HepG2 (cell line): Measurements from ENCODE around the gene PPIB. TPM values are rescaled to one million over a fixed set of nuclear protein-coding genes. Genes with fewer than 3 reads are reported as not detected.
A peak's percentile ranks its signal among the peaks of the same experiment; 100 is the strongest.

Source experiments
- BRCA1 ChIP-seq: sonication (generic); formaldehyde crosslinking; IDR thresholded peaks from 2 replicates; pipeline ENCODE4 v1.4.0; 2020; ENCODE audit warnings: missing genetic modification reagents
- HOXA9 ChIP-seq: sonication (generic); formaldehyde crosslinking; IDR thresholded peaks from 2 replicates; pipeline ENCODE4 v1.8.1; 2022; ENCODE audit warnings: missing genetic modification reagents, mild to moderate bottlenecking, moderate library complexity, borderline replicate concordance
- IKZF5 ChIP-seq: IDR thresholded peaks from 2 replicates; pipeline ENCODE4 v1.6.1; 2018; ENCODE audit warnings: missing genetic modification reagents, mild to moderate bottlenecking, missing compliant biosample characterization
- IRF1 ChIP-seq: sonication (generic); formaldehyde crosslinking; IDR thresholded peaks from 2 replicates; pipeline ENCODE4 v1.4.0; 2020; ENCODE audit warnings: low read depth, mild to moderate bottlenecking, missing genetic modification reagents
- NFYB ChIP-seq: sonication (generic); formaldehyde crosslinking; IDR thresholded peaks from 2 replicates; pipeline ENCODE4 v1.4.0; 2020; ENCODE audit warnings: missing genetic modification reagents
- RFX3 ChIP-seq: IDR thresholded peaks from 2 replicates; pipeline ENCODE4 v1.6.1; 2016; ENCODE audit warnings: missing biosample characterization, missing genetic modification reagents
- SALL1 ChIP-seq: sonication (generic); formaldehyde crosslinking; IDR thresholded peaks from 2 replicates; pipeline ENCODE4 v1.8.0; 2022; ENCODE audit warnings: mild to moderate bottlenecking, missing genetic modification reagents
- ZBTB43 ChIP-seq: sonication (generic); formaldehyde crosslinking; conservative IDR thresholded peaks from 2 replicates; pipeline ENCODE4 v1.4.0; 2020; ENCODE audit warnings: missing genetic modification reagents
- ZKSCAN8 ChIP-seq: IDR thresholded peaks from 2 replicates; pipeline ENCODE4 v1.6.1; 2016; ENCODE audit warnings: borderline replicate concordance, missing genetic modification reagents, missing compliant biosample characterization
- ZNF101 ChIP-seq: sonication (generic); formaldehyde crosslinking; IDR thresholded peaks from 2 replicates; pipeline ENCODE4 v1.4.0; 2020; ENCODE audit warnings: mild to moderate bottlenecking, low read depth, missing genetic modification reagents, borderline replicate concordance
- ZNF296 ChIP-seq: sonication (generic); formaldehyde crosslinking; conservative IDR thresholded peaks from 2 replicates; pipeline ENCODE4 v1.5.0; 2020; ENCODE audit warnings: mild to moderate bottlenecking, missing genetic modification reagents
- ZNF34 ChIP-seq: sonication (generic); formaldehyde crosslinking; IDR thresholded peaks from 2 replicates; pipeline ENCODE4 v1.4.0; 2020; ENCODE audit warnings: mild to moderate bottlenecking, missing genetic modification reagents, borderline replicate concordance
- ZNF609 ChIP-seq: sonication (generic); formaldehyde crosslinking; IDR thresholded peaks from 2 replicates; pipeline ENCODE4 v1.4.0; 2020; ENCODE audit warnings: mild to moderate bottlenecking, missing genetic modification reagents, borderline replicate concordance
- ZNF709 ChIP-seq: sonication (generic); formaldehyde crosslinking; IDR thresholded peaks from 2 replicates; pipeline ENCODE4 v1.5.0; 2020; ENCODE audit warnings: mild to moderate bottlenecking, missing genetic modification reagents
- polyA plus RNA-seq, 8 experiments: library from polyadenylated mRNA; depleted of rRNA in 3 of 8; stranded (reverse) in 7 of 8; unstranded in 1 of 8; fragments of >200 nt; fragmentation: Illumina TruSeq in 4 of 8; extraction: Trizol in 4 of 8; gene quantifications; 2 replicates each; pipeline versions ENCODE4 v1.2.1 to v1.2.3, GENCODE V29; 2011 to 2016; ENCODE audit warnings: low read depth in 4 of 8, missing spikeins in 1 of 8, mixed read lengths in 1 of 8; ENCODE audit not compliant: insufficient read depth in 1 of 8
- total RNA-seq, 5 experiments: library from RNA; depleted of rRNA; stranded (reverse); fragments of >200 nt; fragmentation: Illumina TruSeq; extraction: Trizol; gene quantifications; 2 replicates each; pipeline ENCODE4 v1.2.3, GENCODE V29; 2016; ENCODE audit warnings: low read depth in 1 of 5
- TF ChIP-seq, protein P1 (sequence below): sonication (generic); formaldehyde crosslinking; IDR thresholded peaks from 2 replicates; pipeline ENCODE4 v1.9.0; 2022; ENCODE audit warnings: missing genetic modification reagents, mild to moderate bottlenecking, borderline replicate concordance

Gene PPIB
- total and polyA plus RNA-seq, 2 of the 13 experiments (the other 11 are each of a cell fraction or from before 2014, with no cell fraction given) = 780 to 882 TPM

DNA sequence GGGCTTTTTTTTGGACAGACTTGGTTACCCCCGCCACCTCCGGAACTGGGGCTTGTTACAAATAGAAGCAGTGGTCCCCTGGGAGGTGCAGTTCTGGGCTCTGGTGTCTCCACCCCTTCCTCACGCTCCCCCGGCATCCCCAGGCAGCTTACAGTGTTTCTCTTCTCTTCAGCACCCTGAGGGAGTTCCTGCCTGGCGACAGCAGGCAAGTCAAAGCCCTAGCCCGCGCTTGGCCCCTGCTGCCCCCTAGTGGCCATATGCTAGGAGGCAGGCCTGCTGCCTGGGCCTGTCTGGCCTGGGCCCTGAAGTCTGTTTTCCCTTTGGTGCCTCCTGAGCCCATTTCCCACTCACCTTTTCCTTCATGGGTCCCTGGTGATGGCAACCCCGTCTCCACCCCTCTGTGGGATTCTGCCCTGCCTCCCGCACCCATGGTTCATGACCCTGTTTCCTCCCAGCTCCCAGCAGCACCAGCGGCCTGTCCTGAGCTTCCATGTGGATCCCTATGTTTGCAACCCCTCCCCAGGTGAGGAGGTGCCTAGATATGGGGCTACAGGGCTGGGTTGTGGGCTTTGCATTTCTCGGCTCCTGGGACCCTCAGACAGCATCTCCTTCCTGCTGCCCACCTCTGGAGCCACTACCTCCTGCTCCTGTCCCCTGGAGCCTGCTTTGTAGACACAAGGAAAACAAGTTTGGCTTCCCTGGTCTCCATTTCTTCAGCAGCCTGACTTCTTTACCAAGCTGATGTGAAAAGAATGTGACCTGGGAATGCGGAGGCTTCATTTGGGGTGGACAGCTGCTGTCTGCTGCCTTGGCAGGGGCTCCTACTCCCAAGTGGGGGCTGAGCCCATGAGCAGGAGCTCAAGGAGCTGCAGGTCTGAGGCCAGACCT, 9.1 kb downstream of the PPIB start (continued):
- no peak for TF ChIP-seq ZNF609 (CRISPR knock-in tag)
- no peak for TF ChIP-seq ZKSCAN8
- TF ChIP-seq SALL1 (CRISPR knock-in tag) = peak; percentile 80
- TF ChIP-seq NFYB (CRISPR knock-in tag) = no peak
- no peak for TF ChIP-seq IRF1 (CRISPR knock-in tag)
- TF ChIP-seq IKZF5 (CRISPR knock-in tag) = peak; percentile 51; the same call in 1 of the 2 replicates
- TF ChIP-seq, protein P1, sequence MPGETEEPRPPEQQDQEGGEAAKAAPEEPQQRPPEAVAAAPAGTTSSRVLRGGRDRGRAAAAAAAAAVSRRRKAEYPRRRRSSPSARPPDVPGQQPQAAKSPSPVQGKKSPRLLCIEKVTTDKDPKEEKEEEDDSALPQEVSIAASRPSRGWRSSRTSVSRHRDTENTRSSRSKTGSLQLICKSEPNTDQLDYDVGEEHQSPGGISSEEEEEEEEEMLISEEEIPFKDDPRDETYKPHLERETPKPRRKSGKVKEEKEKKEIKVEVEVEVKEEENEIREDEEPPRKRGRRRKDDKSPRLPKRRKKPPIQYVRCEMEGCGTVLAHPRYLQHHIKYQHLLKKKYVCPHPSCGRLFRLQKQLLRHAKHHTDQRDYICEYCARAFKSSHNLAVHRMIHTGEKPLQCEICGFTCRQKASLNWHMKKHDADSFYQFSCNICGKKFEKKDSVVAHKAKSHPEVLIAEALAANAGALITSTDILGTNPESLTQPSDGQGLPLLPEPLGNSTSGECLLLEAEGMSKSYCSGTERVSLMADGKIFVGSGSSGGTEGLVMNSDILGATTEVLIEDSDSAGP (CRISPR knock-in tag) = no peak; the same call in 1 of the 2 replicates
- TF ChIP-seq ZNF296 (CRISPR knock-in tag) = no peak
- no peak for TF ChIP-seq HOXA9
- TF ChIP-seq ZNF34 = no peak
- no peak for TF ChIP-seq RFX3 (CRISPR knock-in tag)
- no peak for TF ChIP-seq ZBTB43
- no peak for TF ChIP-seq ZNF709 (CRISPR knock-in tag)
- no peak for TF ChIP-seq BRCA1 (CRISPR knock-in tag)
- no peak for TF ChIP-seq ZNF101 (CRISPR knock-in tag)
